A673 (cell line): ENCODE measurements around the gene PRKG1. TPM values are rescaled to one million over a fixed set of nuclear protein-coding genes. Genes with fewer than 3 reads are reported as not detected.

Experiments used
- BruUV-seq: library from RNA; stranded (reverse); fragments of 400-500 nt; replicated peaks from 2 replicates; lab custom pipeline; 2021; lab: Mats Ljungman, UMichigan
- CTCF ChIA-PET: fragments of 300-600 bp; sonication (Branson Sonifier 250); formaldehyde crosslinking; loops from one replicate; lab custom pipeline; 2022; ENCODE audit warnings: antibody characterized with exemption; lab: Charles Lee
- POLR2A ChIA-PET: fragments of 300-600 bp; sonication (Branson Sonifier 250); formaldehyde crosslinking; loops from one replicate; lab custom pipeline; 2022; ENCODE audit warnings: antibody characterized with exemption; ENCODE audit not compliant: low non-redundant PET; lab: Charles Lee
- DNase-seq: peaks from one replicate; pipeline ENCODE4 v3.0.0-alpha.2; 2015; ENCODE audit warnings: low spot score
- H3K27ac ChIP-seq: fragments of 200-600 bp; sonication (generic); 2 replicates; pipeline ENCODE4 v1.5.1; 2016; ENCODE audit warnings: mixed run types, low read depth, mild to moderate bottlenecking, mixed read lengths, antibody characterized with exemption, low read length; ENCODE audit not compliant: poor library complexity, severe bottlenecking
- H3K27me3 ChIP-seq: fragments of 200-600 bp; sonication (generic); replicated peaks from 2 replicates; pipeline ENCODE4 v1.6.1; 2017; ENCODE audit warnings: mixed run types, low read depth, mild to moderate bottlenecking, mixed read lengths, antibody characterized with exemption, low read length; ENCODE audit not compliant: insufficient read depth, poor library complexity
- H3K36me3 ChIP-seq: fragments of 200-600 bp; sonication (generic); 2 replicates; pipeline ENCODE4 v1.6.1; 2016; ENCODE audit warnings: mixed run types, mild to moderate bottlenecking, mixed read lengths, antibody characterized with exemption, low read length; ENCODE audit not compliant: insufficient read depth, poor library complexity, severe bottlenecking
- H3K4me1 ChIP-seq: fragments of 200-600 bp; sonication (generic); 2 replicates; pipeline ENCODE4 v1.6.1; 2017; ENCODE audit warnings: mixed run types, mild to moderate bottlenecking, mixed read lengths, antibody characterized with exemption, low read length; ENCODE audit not compliant: insufficient read depth, poor library complexity, severe bottlenecking
- H3K4me3 ChIP-seq: fragments of 200-600 bp; sonication (generic); 2 replicates; pipeline ENCODE4 v1.5.1; 2016; ENCODE audit warnings: low read depth, mixed run types, mild to moderate bottlenecking, mixed read lengths, low read length; ENCODE audit not compliant: poor library complexity, severe bottlenecking
- H3K9me3 ChIP-seq: fragments of 200-600 bp; sonication (generic); 2 replicates; pipeline ENCODE4 v1.6.1; 2016; ENCODE audit warnings: mixed run types, low read depth, mild to moderate bottlenecking, mixed read lengths, antibody characterized with exemption, low read length; ENCODE audit not compliant: poor library complexity, severe bottlenecking
- EZH2 ChIP-seq: fragments of 200-600 bp; sonication (generic); IDR thresholded peaks from 2 replicates; pipeline ENCODE4 v1.6.1; 2017; ENCODE audit warnings: borderline replicate concordance, low read depth, mild to moderate bottlenecking, mixed read lengths, antibody characterized with exemption, low read length; ENCODE audit not compliant: poor library complexity, severe bottlenecking
- intact Hi-C: fragments of 100-400 bp; cut with micrococcal nuclease; formaldehyde crosslinking; loops from one replicate; pipeline ENCODE4 v1.10.0; 2022; ENCODE audit not compliant: unreplicated experiment
- total RNA-seq: library from RNA; stranded (reverse); gene quantifications from 2 replicates; pipeline ENCODE4 v1.2.3, GENCODE V29; 2021
- TF ChIP-seq, protein P1 (sequence below): fragments of 300-800, 200-600 bp; sonication (generic); conservative IDR thresholded peaks from 2 replicates; pipeline ENCODE4 v1.5.1; 2017; ENCODE audit warnings: low read depth, mild to moderate bottlenecking, antibody characterized with exemption, low read length, moderate library complexity, mixed read lengths

The PRKG1 gene
- total RNA-seq, 1 experiment from 2014 or later = 0.58 TPM

DNA sequence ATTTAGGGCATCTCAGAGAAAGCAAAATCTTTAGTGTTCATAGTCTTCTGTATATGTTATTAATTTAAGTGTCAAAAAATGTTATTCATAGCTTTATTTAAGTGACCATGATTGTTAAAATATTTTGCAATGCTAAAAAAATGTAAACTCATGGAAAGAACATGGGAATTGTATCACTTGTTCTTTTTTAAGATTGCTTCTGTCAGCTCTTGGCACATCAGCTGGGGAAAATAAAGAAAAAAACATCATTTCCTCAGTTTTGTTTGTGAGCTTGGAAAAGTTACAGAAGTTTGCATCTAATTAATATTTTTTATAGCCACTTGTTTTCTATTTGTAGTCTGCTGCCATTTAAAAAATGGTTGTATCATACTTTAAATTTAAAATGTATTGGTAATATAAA, 911.0 kb downstream of the PRKG1 start:
- CTCF ChIA-PET = no interaction called here
- no peak for TF ChIP-seq EZH2
- TF ChIP-seq, protein P1, sequence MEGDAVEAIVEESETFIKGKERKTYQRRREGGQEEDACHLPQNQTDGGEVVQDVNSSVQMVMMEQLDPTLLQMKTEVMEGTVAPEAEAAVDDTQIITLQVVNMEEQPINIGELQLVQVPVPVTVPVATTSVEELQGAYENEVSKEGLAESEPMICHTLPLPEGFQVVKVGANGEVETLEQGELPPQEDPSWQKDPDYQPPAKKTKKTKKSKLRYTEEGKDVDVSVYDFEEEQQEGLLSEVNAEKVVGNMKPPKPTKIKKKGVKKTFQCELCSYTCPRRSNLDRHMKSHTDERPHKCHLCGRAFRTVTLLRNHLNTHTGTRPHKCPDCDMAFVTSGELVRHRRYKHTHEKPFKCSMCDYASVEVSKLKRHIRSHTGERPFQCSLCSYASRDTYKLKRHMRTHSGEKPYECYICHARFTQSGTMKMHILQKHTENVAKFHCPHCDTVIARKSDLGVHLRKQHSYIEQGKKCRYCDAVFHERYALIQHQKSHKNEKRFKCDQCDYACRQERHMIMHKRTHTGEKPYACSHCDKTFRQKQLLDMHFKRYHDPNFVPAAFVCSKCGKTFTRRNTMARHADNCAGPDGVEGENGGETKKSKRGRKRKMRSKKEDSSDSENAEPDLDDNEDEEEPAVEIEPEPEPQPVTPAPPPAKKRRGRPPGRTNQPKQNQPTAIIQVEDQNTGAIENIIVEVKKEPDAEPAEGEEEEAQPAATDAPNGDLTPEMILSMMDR = no peak
- DNase-seq = no peak

DNA sequence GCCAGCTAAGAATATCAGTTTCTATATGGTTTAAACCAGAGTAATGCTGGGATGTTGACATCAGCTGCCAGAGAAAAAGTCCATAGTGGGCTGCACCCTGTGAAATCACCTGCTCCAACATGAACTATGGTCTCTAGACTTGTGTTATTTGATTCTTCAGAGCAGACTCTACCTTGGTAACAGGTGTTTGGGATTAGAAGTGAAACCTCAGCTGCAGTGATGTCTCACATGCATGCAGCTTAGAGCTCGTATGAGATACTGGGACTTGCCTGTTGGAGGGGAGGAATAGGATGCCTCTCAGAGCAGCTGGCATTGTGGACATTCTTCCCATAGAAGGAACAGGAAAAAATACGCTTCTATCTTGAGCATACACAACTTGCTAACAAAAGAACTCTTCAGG, 912.2 kb downstream of the PRKG1 start:
- TF ChIP-seq, protein P1 = no peak
- TF ChIP-seq EZH2 = no peak
- Histone ChIP-seq H3K9me3 (no peaks in the 10 kb centered on the region), H3K36me3 (no peaks in the 10 kb centered on the region), H3K27ac (no peak overlapping the region), H3K27me3 (no peaks in the 10 kb centered on the region), H3K4me1 (no peaks in the 10 kb centered on the region), H3K4me3 (no peak overlapping the region)
- POLR2A ChIA-PET = no interaction called here
- DNase-seq = no peak
- intact Hi-C loops = no loop called here
- no TSS peak for BruUV-seq
- CTCF ChIA-PET = no interaction called here

More for the DNA sequence above, 911.0 kb downstream of the PRKG1 start:
- no peak overlapping the region for H3K27ac ChIP-seq
- intact Hi-C loops = no loop called here
- H3K4me3 ChIP-seq = no peak overlapping the region
- no peaks in the 10 kb centered on the region for H3K9me3 ChIP-seq
- H3K4me1 ChIP-seq = no peaks in the 10 kb centered on the region
- no TSS peak for BruUV-seq
- H3K36me3 ChIP-seq = no peaks in the 10 kb centered on the region
- H3K27me3 ChIP-seq = no peaks in the 10 kb centered on the region
- POLR2A ChIA-PET = no interaction called here

DNA sequence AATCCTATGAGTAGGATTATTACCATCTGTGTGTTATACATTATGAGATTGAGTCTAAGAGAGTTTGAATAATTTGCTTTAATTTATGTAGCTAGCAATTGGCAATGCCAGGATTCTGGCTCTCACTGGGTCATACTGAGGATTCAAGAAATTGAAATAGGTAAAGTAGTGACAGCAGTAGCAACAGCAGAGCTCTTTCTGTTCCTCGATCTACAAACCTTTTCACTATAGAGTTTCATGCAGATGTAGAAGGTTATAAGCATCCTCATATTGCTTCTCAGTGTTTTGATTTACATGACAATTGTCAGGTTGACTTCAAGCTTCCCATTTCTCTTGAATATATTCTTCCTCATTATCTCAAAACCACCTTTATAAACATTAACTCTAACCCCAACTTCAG, 919.2 kb downstream of the PRKG1 start:
- Histone ChIP-seq H3K9me3 (no peaks in the 10 kb centered on the region), H3K27me3 (peaks cover 4% of the 10 kb centered on the region), H3K4me1 (no peaks in the 10 kb centered on the region), H3K36me3 (no peaks in the 10 kb centered on the region), H3K4me3 (no peak overlapping the region), H3K27ac (no peak overlapping the region)
- POLR2A ChIA-PET = no interaction called here
- intact Hi-C loops = no loop called here
- DNase-seq = no peak
- CTCF ChIA-PET = no interaction called here
- BruUV-seq = no TSS peak
- TF ChIP-seq, protein P1 = no peak
- no peak for TF ChIP-seq EZH2
